ENCODE results near the gene TRIM10.
"Not testable (repeated sequence)": the region's sequence is repeated elsewhere in the genome, so short reads cannot be mapped to it uniquely, and the experiment has no call there.

Gene TRIM10

DNA sequence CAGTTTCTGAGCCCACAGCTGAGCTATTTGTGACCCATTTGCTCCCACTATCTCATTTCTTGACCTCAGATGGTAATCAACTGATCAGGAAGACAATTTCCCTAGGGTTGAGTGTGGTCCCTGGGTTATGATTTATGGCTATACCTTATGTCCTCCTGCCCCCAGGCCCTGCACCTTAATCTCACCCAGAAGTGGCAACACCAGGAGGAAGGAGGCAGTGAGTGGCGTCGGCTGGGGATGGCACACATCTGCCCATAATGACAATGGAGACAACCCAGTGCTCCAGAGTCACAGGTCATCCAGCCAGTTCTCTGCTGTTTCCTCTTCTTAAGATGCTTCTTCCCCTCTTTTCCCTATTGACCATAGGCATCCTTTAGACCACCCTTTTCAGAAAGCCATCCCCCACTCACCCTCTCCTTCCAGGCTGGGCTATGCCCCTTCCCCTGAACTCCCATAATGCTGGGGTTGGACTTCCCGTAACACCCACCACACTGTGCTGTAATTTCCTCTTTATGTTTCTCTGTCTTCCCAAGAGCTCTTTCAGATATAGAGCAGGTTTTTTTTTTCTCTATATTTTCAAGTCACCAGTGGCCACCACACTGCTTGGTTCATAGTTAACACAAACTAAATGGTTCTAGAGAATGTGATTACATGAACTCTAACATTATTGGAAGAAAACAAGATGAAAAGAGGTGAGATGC, 8.0 kb downstream of the TRIM10 start:
- DNase-seq = no peak

DNA sequence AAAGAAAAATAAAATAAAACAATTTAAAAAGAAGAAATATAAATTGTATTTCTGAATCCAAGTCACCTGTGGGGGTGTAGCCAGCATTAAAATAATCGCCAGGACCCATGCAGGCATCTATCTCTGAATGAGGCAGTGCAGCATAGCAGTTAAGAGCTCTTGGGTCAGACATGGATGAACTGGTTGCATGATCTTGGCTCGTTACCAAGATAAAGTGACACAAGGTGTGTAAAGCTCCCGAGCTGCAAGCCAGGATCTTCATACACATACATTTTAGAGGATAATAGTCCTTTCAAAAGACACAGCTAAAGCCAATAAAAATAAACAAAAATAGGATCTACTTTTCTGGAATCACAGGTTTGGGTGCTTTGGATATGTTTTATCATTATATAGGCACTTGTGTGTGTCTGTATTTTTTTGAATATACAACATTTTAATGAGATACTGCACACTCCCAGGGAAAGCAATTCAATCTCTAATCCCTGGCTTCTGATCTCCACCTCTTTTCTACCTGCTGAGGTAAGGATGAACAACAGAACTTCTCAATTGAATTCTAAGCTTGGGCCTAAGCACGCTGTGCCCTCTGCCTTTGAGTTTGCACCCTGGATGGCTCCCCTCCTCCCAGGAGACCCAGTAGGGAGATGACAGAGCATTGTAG, 8.9 kb downstream of the TRIM10 start:
- no peak for DNase-seq

DNA sequence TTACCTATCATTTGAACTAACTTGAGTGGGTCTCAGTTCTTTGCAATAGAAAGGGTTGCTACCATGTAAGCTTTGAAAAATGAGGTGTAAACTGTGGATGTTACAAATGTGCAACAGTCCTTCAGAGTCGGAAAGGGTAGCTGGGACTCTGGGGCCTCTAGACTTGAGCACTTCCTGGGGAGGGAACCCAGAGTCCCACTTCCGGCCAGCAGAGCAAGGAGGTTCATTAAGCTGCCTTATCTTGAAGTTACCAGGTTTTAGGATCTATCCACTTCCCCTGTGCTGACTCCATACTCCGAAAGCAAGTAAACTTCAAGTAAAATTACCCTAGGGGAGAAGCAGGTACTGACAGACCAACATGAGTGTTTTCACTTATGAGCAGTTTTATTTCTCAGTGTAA, 9.4 kb downstream of the TRIM10 start:
- DNase-seq = no peak

DNA sequence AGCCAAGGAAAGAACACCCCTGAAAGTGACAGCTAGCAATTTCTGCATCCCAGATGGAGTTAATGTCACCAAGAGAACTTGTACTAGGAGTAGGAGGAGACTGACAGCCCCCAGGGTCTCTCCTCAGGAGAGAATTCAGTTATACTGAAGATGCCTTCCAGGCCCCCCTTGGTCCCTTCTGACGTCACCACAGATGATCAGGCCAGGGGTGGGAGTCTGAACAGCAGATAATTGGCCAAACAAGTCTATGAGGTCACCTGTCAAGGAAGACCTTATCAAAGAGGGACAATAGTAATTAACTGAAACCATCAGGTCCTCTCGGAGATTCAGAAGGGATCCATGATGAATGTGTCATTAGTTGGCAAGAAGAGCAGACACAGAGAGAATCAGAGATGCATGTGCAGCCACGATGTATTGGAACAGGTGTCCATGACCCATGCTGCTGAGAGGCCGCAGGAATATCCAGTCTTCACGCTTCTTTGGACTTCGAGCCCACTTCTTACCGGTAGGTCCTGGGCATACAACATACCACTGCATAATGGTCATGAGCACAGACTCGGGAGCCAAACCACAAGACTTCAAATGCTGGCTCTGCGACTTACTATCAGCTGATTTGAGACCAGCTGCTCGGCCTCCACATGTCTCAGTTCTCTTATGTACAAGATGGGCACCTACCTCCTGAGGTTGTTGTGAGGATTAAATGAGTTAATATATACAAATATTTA, 10.2 kb downstream of the TRIM10 start:
- no peak for DNase-seq

DNA sequence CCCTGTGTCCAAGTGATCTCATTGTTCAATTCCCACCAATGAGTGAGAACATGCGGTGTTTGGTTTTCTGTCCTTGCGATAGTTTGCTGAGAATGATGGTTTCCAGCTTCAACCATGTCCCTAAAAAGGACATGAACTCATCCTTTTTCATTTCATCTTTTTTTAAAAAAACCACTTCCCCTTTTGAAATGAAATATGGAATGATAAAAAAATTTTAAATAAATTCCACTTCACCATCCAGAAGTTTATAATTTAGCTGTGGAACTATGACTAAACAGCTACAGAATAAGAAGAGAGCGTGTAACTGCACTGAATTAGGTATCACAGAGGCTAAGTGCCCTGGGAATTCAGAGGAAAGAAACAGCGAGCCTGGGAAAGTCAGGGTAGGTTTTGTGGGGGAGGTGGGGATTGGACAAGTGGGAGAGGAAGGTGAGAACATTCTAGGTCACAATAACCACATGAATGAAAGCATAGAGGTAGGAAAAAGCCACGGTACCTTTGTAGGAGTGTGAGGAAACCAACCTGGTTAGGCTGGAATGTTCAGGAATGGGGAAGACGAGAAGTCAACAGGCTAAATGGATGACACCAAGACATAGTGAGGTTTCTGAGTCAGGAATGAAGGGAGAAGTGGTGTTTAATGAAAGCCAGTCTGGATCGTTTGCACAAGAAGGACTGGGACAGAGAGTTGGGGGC, 11.0 kb downstream of the TRIM10 start:
- DNase-seq = no peak

DNA sequence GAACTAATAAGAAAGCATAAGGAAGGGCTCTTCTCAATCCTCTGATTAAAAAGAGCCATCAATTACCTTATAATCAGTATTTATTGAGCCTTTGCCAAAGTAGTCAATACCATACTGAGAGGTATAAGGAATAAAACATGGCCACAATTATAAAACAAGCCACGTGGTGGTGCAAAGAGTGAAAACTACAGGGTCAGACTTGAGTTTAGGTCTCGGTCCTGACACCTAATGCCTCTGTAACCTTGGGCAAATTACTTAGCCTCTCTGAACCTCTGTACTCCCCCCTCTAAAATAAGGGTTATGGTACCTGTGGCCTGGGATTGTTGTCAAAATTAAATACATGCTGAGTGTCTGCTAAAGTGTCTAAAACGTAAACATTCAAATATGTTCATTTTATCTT, 11.8 kb downstream of the TRIM10 start:
- DNase-seq = no peak

DNA sequence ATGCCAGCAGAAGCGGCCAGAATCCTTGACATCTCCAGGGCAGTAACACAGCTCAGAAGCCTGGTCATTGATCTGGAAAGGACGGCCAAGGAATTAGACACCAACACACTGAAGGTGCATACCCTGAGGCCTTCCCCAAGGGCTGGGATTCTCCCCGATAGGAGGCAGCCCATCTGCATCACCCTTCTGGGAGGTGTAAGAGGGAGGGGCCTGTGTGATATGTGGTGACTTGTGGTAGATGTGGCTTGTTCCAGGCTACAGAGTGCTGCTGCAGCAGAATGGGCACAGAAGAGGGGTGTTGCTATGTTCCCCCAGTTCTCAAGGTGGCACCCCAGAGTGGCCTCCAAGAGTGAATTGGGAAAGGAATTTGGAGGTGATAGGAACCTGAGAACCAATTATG, 13.9 kb downstream of the TRIM10 start:
- DNase-seq = no peak

DNA sequence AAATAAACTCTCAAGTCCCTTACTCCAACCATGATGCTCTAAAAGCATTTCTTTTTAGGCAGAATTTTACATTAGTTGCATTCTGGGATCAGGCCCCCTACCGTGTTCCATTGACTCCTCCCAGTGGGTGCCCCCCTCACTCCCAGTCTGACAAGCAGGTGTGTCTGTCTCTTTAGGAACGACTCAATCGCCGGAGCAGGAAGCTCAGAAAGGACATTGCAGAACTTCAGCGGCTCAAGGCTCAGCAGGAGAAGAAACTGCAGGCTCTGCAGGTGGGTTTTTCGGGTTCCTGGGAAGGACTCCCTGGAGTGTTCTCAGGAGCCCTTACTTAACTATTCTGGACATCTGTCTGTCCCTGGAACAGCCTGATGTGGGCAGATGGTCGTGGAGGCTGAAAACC, 15.2 kb downstream of the TRIM10 start:
- no peak for DNase-seq

DNA sequence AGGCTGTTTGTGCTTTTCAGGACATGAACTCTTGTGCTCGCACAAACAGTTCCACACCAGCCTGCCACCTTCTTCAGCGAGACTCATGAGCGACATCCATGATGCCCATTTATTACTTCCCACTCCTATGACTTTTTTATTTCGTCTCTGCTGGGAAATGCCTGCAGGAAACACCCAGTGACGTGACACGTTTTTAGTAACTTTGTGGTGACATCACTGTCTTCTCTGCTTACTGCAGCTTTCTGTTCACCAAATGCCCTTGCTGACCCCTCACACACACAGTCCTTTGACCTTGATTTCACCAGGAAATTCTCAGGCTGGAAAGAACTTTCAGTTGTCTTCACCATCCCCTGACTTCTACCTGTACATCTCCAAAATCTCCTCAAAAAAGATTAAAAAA, 16.2 kb downstream of the TRIM10 start:
- no peak for DNase-seq

DNA sequence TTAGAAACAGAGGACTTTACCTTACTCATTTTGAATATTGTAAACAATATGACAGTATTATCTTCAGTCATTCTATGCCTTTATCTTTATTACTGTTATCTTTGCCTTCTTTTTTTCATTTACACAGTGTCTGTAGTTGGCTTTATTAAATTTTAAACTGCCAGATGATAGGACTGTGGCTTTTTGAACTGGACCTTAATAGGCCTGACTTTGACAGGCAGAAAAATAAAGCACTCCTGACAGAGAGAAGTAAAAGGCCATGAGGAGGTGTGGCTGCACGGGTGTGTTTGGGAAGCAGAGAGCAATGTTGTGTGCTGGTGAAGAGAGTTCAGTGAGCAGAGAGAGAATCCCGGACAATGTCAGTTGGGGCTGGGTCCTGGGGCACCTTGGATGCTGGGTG, 17.2 kb downstream of the TRIM10 start:
- DNase-seq = no peak

DNA sequence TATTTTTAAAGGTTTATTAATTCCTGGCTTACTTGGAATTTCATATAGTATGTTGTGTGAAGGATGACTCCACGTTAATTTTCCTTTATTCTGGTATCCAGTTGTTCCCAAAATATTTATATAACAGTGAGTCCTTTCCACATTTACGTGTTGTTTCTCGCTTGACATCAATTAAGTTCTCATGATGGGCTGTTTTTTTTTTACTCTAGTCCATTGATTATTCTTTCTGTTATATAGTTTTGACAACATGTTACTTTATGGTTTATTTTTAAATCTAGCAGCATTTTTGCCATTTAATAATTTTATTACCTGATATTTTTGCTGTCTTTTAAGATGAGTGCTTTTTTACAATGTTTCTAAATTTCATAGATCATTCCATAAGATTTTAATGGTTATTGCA, 18.3 kb downstream of the TRIM10 start:
- no peak for DNase-seq

DNA sequence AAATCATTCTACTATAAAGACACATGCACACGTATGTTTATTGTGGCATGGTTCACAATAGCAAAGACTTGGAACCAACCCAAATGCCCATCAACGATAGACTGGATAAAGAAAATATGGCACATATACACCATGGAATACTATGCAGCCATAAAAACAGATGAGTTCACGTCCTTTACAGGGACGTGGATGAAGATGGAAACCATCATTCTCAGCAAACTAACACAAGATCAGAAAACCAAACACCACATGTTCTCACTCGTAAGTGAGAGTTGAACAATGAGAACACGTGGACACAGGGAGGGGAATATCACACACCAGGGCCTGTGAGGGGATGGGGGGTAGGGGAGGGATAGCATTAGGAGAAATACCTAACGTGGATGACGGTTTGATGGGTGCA, 20.8 kb downstream of the TRIM10 start:
- not testable (repeated sequence) for DNase-seq

DNA sequence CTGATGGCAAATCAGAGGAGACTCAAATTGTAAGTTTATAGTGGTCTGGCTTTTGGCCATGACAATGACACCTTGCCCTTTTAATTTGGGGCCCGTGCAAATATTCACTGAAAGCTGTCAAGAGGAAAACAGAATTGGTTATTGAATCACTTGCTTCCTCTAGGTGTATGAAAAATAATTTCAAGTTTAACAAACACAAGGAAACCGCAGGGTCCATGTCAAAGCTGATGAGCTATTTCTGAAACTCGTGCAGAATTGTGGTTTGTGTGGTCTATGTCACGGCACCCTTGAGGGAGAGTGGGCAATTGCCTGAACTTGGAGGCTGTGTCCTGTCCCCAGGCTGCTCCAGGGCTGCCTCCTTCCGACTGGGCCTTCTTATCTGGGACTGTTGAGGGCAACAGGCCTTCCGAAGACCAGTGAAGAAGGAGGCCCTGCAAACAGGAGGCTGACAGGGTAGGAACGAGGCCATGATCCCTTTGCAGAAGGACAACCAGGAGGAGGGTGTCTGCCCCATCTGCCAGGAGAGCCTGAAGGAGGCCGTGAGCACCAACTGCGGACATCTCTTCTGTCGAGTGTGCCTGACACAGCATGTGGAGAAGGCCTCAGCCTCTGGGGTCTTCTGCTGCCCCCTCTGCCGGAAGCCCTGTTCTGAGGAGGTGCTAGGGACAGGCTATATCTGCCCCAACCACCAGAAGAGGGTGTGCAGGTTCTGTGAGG, 24.3 kb downstream of the TRIM10 start:
- peak; percentile 56 for DNase-seq

DNA sequence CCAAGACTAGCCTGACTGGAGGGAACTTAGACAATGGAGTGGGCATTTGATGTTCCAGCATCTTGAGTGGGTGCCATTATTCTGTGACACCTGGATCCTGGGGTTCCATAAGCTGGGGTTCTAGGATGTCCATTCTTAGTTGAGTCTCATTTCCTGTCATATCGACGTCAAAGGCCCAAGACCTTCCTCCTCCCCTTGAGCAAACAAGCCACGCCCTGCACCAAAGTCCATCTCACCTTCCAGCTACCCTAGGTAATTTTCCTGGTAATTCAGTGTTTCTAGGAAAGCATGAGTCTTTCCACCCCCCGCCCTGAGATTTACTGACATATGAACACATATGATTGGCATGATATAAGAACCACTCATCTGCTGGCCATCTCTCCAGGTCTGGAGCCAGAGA, 25.3 kb downstream of the TRIM10 start, which contains the start of gene TRIM40:
Gene TRIM40, plus strand, starts transcription at position 384 of the 400 bp plus-strand sequence. CDS start 897 bp downstream, outside the sequence.
- DNase-seq = no peak

DNA sequence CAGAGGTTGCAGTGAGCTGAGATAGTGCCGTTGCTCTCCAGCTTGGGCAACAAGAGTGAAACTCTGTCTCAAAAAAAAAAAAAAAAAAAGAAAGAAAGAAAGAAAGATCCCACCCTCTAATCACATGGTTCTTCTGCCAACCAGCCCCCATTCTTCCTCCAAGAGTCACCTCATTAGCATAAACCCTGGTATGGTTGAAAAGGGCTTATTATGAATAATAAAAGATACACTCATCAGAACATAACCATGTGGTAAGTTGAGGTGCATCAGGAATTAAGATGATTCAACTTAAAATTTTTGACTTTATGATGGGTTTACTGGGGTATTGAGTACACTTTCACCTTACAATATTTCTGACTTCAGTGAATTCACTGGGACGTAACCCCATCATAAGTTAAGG, 25.9 kb downstream of the TRIM10 start:
- no peak for DNase-seq

DNA sequence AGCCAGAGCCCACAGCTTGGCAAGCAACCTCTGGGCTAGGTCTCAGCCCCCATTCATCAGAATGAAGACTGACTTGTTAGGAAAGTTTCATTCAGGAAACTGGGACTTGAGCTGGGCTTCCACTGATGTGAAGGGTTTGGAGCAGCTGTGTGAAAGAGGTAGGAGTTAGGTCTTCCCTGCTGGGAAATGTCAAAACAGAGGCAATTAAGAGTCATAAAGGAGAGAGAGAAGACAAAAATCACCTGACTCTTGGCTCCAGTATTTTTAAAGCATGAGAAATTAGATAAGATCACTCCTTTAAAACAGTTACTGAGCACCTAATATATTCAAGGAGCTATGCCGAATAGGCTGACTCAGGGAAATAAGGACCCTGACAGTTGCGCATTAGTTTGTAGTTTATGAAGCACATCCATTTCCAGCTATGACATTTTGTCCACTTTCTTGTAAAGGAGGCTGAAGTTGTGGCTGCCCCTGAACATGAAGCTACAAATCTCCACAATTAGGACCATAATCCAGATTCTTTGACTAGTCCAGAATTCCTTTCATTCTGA, 29.0 kb downstream of the TRIM10 start:
- no peak for DNase-seq

DNA sequence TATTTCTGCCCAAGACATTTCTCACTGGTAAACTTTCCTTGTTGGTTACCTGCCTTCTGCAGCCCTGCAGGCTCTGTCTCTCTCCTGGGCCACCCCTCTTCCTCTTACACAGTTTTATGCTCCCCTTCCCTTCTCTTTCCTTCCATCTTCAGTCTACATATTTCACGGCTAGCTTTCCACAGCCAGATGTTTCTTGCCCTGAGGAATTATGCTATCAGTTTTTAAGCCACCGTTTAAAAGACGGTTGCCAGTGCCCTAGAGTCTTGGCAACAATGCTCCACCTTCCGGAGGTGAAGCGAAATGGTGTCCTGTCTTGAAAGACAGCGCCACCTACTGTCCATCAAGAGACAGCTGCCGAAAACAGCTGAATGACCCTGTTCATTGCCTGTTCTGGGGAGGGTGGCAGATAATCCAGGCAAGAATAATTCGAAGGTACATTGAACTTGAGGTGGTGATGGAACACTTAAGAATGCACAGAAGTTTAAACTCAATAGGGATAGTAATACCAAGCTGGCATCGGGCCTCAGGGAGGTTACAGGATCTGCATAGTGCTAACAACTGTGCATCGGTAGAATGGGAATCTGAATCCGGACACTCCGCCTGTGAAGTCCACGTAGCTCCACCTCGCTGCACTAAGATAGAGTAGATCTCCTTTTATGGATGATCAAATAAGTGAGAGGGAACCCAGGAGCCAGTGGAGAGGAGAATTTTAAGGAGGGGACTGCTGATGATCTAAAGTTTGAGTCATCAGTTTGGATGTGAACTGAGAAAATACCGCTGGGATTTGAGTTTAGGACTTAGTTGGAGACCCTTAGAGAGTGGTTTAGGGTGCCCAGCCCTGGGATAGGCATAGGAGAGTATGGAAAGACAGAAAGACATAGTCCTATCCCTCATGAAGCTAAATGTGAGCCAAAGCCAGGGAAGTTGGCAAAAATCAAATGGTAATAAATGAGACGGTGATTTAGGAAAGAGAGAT, 29.8 kb downstream of the TRIM10 start:
- DNase-seq = peak; percentile 84

DNA sequence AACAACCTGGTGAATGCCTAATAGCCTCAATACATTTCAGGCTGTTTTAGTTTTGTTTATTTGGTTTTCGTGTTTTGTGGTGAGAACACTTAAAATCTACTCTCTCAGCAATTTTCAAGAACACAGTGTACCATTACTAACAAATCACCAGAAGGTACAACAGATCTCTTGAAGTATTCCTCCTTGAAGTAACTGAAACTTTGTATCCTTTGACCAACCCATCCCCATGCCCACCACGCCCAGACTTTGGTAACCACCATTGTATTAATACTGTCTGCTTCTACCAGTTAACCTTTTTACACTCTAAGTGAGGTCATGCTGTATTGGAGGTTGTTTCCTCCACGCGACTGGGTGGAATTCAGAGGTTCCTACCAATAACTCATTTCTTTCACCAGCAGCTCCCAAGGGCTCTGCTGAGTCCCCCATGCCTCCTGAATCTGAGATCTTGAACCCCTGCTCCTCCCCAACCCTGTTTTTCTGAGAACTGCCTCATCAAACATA, 30.8 kb downstream of the TRIM10 start:
- DNase-seq = no peak

DNA sequence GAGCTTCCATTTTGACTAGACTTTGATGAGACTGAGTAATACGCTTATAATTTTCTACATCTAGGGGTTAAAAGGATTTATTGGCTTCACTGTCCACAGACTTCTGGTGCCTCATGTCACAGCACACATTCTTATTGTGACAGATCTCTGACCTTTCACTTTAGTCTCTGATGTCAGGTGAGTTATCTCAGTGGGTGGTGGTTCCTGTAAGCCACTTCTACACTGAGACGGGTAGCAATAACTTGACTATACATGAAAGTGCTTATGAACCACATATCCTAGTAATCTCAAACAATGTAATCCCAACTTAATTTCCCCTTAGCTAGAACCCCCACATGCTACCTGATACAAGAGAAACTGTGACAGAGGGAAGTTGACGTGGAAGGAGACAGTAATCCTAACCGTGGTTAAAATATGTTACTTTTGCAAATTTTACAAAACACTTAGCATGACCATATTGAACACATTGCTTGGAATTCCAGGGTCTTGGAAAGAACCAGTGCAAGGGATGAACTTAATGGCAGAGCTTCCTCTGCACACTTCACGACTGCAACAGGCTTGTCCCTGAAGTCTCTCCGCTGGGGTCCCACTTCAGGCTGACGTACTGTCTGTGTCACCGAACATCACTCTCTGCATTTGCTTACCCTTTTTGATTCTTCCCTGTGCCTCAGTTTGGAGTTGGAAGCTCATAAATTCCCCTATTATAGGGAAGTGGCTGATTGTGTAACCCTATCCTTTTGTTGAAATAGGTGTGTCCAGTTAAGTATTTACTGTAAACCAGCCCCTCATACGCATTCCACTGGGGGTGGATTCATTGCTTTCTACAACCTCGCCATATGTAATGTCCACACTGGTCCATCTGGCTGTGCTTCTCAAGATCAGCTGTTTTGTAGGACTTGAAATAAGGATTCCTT, 31.5 kb downstream of the TRIM10 start:
- DNase-seq = peak; percentile 6
